Keratinocyte (primary cell): Measurements from ENCODE around the gene HEXD. TPM values are rescaled to one million over a fixed set of nuclear protein-coding genes. Genes with fewer than 3 reads are reported as not detected.

Experiments
- DNase-seq: peaks from one replicate; pipeline ENCODE4 v3.0.0-alpha.2; 2011; ENCODE audit warnings: low read depth, missing footprints, low spot score
- FAIRE-seq: peaks from 2 replicates; lab custom pipeline; 2011; peaks lifted over from hg19 to GRCh38; lab: Jason Lieb, UNC
- H2AFZ ChIP-seq: 2 replicates; pipeline ENCODE4 v1.6.0; 2012; ENCODE audit warnings: low read length, control low read depth, inconsistent platforms; ENCODE audit not compliant: control insufficient read depth
- H3K27ac ChIP-seq: 2 replicates; pipeline ENCODE4 v1.5.1; 2011; ENCODE audit warnings: low read length; ENCODE audit not compliant: control insufficient read depth, insufficient read depth
- H3K27me3 ChIP-seq: 3 replicates; pipeline ENCODE4 v1.6.0; 2011; ENCODE audit warnings: low read length; ENCODE audit not compliant: control insufficient read depth, insufficient read depth; ENCODE audit errors: extremely low read depth
- H3K36me3 ChIP-seq, 2 experiments: 2 replicates in 1 of 2; 3 replicates in 1 of 2; pipeline ENCODE4 v1.5.1; 2011; ENCODE audit warnings: low read length in 2 of 2, mild to moderate bottlenecking in 1 of 2; ENCODE audit not compliant: control insufficient read depth in 2 of 2, insufficient read depth in 2 of 2; ENCODE audit errors: extremely low read depth in 1 of 2
- H3K4me1 ChIP-seq: 3 replicates; pipeline ENCODE4 v1.5.1; 2011; ENCODE audit warnings: low read length; ENCODE audit not compliant: control insufficient read depth, insufficient read depth; ENCODE audit errors: extremely low read depth
- H3K4me2 ChIP-seq: 3 replicates; pipeline ENCODE4 v1.6.0; 2011; ENCODE audit warnings: low read depth, low read length; ENCODE audit not compliant: control insufficient read depth, insufficient read depth; ENCODE audit errors: extremely low read depth
- H3K4me3 ChIP-seq, 3 experiments: fragments of 200-600 bp in 1 of 3; sonication (generic) in 1 of 3; 2 replicates in 2 of 3; 3 replicates in 1 of 3; pipeline ENCODE4 v1.5.1; 2011 to 2016; ENCODE audit warnings: low read length in 3 of 3, mild to moderate bottlenecking in 3 of 3, control low read depth in 2 of 3, inconsistent platforms in 1 of 3, low read depth in 1 of 3, mixed read lengths in 1 of 3, mixed run types in 1 of 3, moderate library complexity in 1 of 3; ENCODE audit not compliant: control insufficient read depth in 2 of 3, insufficient read depth in 2 of 3; ENCODE audit errors: extremely low read depth in 1 of 3
- H3K79me2 ChIP-seq: 2 replicates; pipeline ENCODE4 v1.6.0; 2012; ENCODE audit warnings: low read length; ENCODE audit not compliant: control insufficient read depth, insufficient read depth
- H3K9ac ChIP-seq: 3 replicates; pipeline ENCODE4 v1.6.0; 2011; ENCODE audit warnings: low read length; ENCODE audit not compliant: control insufficient read depth, insufficient read depth; ENCODE audit errors: extremely low read depth
- H3K9me1 ChIP-seq: 3 replicates; pipeline ENCODE4 v1.6.0; 2011; ENCODE audit warnings: low read length; ENCODE audit not compliant: control insufficient read depth, insufficient read depth; ENCODE audit errors: extremely low read depth
- H3K9me3 ChIP-seq: 2 replicates; pipeline ENCODE4 v1.5.1; 2012; ENCODE audit warnings: low read depth, low read length; ENCODE audit not compliant: control insufficient read depth
- H4K20me1 ChIP-seq: 3 replicates; pipeline ENCODE4 v1.6.0; 2011; ENCODE audit warnings: low read length; ENCODE audit not compliant: control insufficient read depth, insufficient read depth; ENCODE audit errors: extremely low read depth
- CTCF ChIP-seq, 3 experiments: IDR thresholded peaks in 1 of 3; conservative IDR thresholded peaks in 1 of 3; optimal IDR thresholded peaks in 1 of 3; 2 replicates in 2 of 3; 3 replicates in 1 of 3; pipeline versions ENCODE3 to v1.5.1; 2011; ENCODE audit warnings: low read length in 3 of 3, mild to moderate bottlenecking in 3 of 3, moderate library complexity in 2 of 3, control low read depth in 1 of 3, inconsistent platforms in 1 of 3; ENCODE audit not compliant: insufficient read depth in 2 of 3; ENCODE audit errors: extremely low read depth in 1 of 3
- EZH2 ChIP-seq: IDR thresholded peaks from one replicate; pipeline ENCODE4 v1.6.1; 2012; ENCODE audit warnings: inconsistent platforms, mild to moderate bottlenecking, low read length, moderate library complexity
- dilution Hi-C: fragments of 300-500 bp; cut with MboI; formaldehyde crosslinking; loops from one replicate; pipeline ENCODE4 v1.7.0; 2020; ENCODE audit warnings: low sequenced_read_pairs; ENCODE audit not compliant: extremely low pct_ligation_motif_present
- polyA plus RNA-seq, 5 experiments: library from polyadenylated mRNA; depleted of rRNA in 3 of 5; stranded (reverse) in 3 of 5; stranded (forward) in 1 of 5; unstranded in 1 of 5; fragments of >200 nt; gene quantifications; 1 replicate in 1 of 5; 2 replicates in 3 of 5; 3 replicates in 1 of 5; pipeline versions ENCODE4 v1.2.1 to v1.2.3, GENCODE V29; 2011 to 2012; ENCODE audit warnings: missing spikeins in 2 of 5, low read depth in 1 of 5, low replicate concordance in 1 of 5

HEXD gene
- polyA plus RNA-seq, 1 donor (not counting 4 experiments of a cell fraction or from before 2014, with no cell fraction given): 5.6 TPM

- Histone ChIP-seq H3K9me1 (no peaks in the 10 kb centered on the region), H3K27me3 (no peaks in the 10 kb centered on the region), H3K27ac (no peak overlapping the region), H3K9me3 (no peaks in the 10 kb centered on the region), H3K4me3 (no peak overlapping the region), H3K36me3 (peaks cover 0 to 3% of the 10 kb centered on the region in 2 experiments), H3K79me2 (no peaks in the 10 kb centered on the region), H3K9ac (no peak overlapping the region), H2AFZ (no peak overlapping the region), H3K4me1 (no peaks in the 10 kb centered on the region), H4K20me1 (no peaks in the 10 kb centered on the region), H3K4me2 (no peak overlapping the region)
- dilution Hi-C loops: no loop called here
- DNase-seq (no peak), FAIRE-seq (no peak)
- TF ChIP-seq CTCF (optimal IDR thresholded peaks at IDR 0.05 in 1 of 3, IDR thresholded peaks at IDR 0.05 in 1 of 3, conservative IDR thresholded peaks at IDR 0.05 in 1 of 3; ENCODE audit: extremely low read depth in 1 of 3, insufficient read depth in 2 of 3, low read length in 3 of 3) (no peak), EZH2 (no peak)
Observed at GRCh38 chr17:82394278-82394677, 23.9 kb upstream of the HEXD start.

- no peaks in the 10 kb centered on the region for H3K9me3 ChIP-seq
- no peaks in the 10 kb centered on the region for H3K79me2 ChIP-seq
- no peak for FAIRE-seq
- H3K27ac ChIP-seq: no peak overlapping the region
- no peak overlapping the region for H2AFZ ChIP-seq
- DNase-seq: no peak
- TF ChIP-seq EZH2: no peak
- no peak for TF ChIP-seq CTCF (optimal IDR thresholded peaks at IDR 0.05 in 1 of 3, IDR thresholded peaks at IDR 0.05 in 1 of 3, conservative IDR thresholded peaks at IDR 0.05 in 1 of 3; ENCODE audit: extremely low read depth in 1 of 3, insufficient read depth in 2 of 3, low read length in 3 of 3)
- H3K27me3 ChIP-seq: no peaks in the 10 kb centered on the region
- H3K36me3 ChIP-seq: peaks cover 2 to 3% of the 10 kb centered on the region in 2 experiments
- H3K9me1 ChIP-seq: no peaks in the 10 kb centered on the region
- no peak overlapping the region for H3K4me3 ChIP-seq
- no peaks in the 10 kb centered on the region for H3K4me1 ChIP-seq
- no peak overlapping the region for H3K4me2 ChIP-seq
- dilution Hi-C loops: no loop called here
- no peak overlapping the region for H3K9ac ChIP-seq
- no peaks in the 10 kb centered on the region for H4K20me1 ChIP-seq
Observed at GRCh38 chr17:82396601-82397435, 21.3 kb upstream of the HEXD start.
